Posterior cingulate gyrus (tissue), 11 donors: Measurements from ENCODE around the gene KCNQ2.

Source experiments
- DNase-seq, 10 donors: peaks; one replicate each; pipeline versions ENCODE4 v3.0.0 to v3.0.0-alpha.2; 2020 to 2021; ENCODE audit warnings: mixed read lengths in 3 of 10
- intact Hi-C: fragments of 100-400 bp; cut with DNase I; formaldehyde crosslinking; loops from one replicate; pipeline ENCODE4 v1.15.1; 2023

KCNQ2 gene

GRCh38 chr20:63425846-63426485 is 46.5 kb downstream of the KCNQ2 start:
- intact Hi-C loops, result no loop called here
- no peak for DNase-seq

GRCh38 chr20:63424613-63425012 is 47.8 kb downstream of the KCNQ2 start:
- intact Hi-C loops, result no loop called here
- no peak for DNase-seq

GRCh38 chr20:63423751-63424150 is 48.7 kb downstream of the KCNQ2 start:
- intact Hi-C loops, result no loop called here
- no peak for DNase-seq

GRCh38 chr20:63422653-63423052 is 49.8 kb downstream of the KCNQ2 start:
- DNase-seq, result no peak
- intact Hi-C loops, result no loop called here

GRCh38 chr20:63421913-63422312 is 50.5 kb downstream of the KCNQ2 start:
- no peak for DNase-seq
- intact Hi-C loops, result no loop called here

- intact Hi-C loops, result no loop called here
- no peak for DNase-seq
Observed at GRCh38 chr20:63421094-63421692, 51.3 kb downstream of the KCNQ2 start.

- no peak for DNase-seq
- intact Hi-C loops, result no loop called here
Observed at GRCh38 chr20:63420359-63421093, 51.9 kb downstream of the KCNQ2 start.

GRCh38 chr20:63419299-63419698 is 53.2 kb downstream of the KCNQ2 start:
- no peak for DNase-seq
- intact Hi-C loops, result no loop called here

- DNase-seq, result no peak
- intact Hi-C loops, result no loop called here
Observed at GRCh38 chr20:63418617-63419016, 53.8 kb downstream of the KCNQ2 start.

GRCh38 chr20:63417738-63418120 is 54.7 kb downstream of the KCNQ2 start:
- intact Hi-C loops, result no loop called here

GRCh38 chr20:63417097-63417737 is 55.2 kb downstream of the KCNQ2 start:
- intact Hi-C loops, result no loop called here
- no peak for DNase-seq

More at GRCh38 chr20:63417738-63418120, 54.7 kb downstream of the KCNQ2 start:
- DNase-seq, result no peak

- intact Hi-C loops, result no loop called here
- DNase-seq, result no peak
Observed at GRCh38 chr20:63416631-63417030, 55.8 kb downstream of the KCNQ2 start.

- DNase-seq, result no peak
- intact Hi-C loops, result no loop called here
Observed at GRCh38 chr20:63415647-63416391, 56.6 kb downstream of the KCNQ2 start.

- DNase-seq, result no peak
- intact Hi-C loops, result no loop called here
Observed at GRCh38 chr20:63414720-63415430, 57.6 kb downstream of the KCNQ2 start.

GRCh38 chr20:63413963-63414684 is 58.3 kb downstream of the KCNQ2 start:
- DNase-seq, result no peak
- intact Hi-C loops, result no loop called here

GRCh38 chr20:63413323-63413722 is 59.1 kb downstream of the KCNQ2 start:
- DNase-seq, result no peak
- intact Hi-C loops, result no loop called here

GRCh38 chr20:63412889-63413288 is 59.6 kb downstream of the KCNQ2 start:
- intact Hi-C loops, result no loop called here

GRCh38 chr20:63411898-63412631 is 60.4 kb downstream of the KCNQ2 start:
- no peak for DNase-seq
- intact Hi-C loops, result no loop called here

More at GRCh38 chr20:63412889-63413288, 59.6 kb downstream of the KCNQ2 start:
- DNase-seq, result no peak
